ENCODE results near the gene LHCGR.

LHCGR gene

DNA sequence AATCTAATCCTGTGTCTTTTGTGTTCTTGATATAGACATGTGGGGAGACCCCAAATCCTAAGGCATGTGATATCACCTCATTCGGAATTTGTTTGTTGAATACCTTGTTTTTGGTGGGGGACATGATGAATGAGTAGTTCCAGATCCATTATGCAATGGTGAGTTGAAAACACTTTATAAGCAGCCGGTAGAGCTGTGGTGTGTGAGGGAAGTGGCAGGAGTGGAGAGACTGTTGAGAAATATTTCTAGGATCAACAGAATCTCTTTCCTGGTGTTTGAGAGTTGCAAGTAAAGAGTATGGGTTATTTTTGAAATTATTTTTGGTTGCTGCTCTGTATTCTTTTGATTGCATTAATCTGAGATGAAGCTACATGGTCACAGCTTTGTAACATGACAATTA is 34.4 kb downstream of the LHCGR start:
- H3K36me3 ChIP-seq (ENCODE audit: control insufficient read depth, insufficient read depth, low read length) = no peaks in the 10 kb centered on the region
- no peak overlapping the region for H3K4ac ChIP-seq (ENCODE audit: low read depth, low read length)
- no peak overlapping the region for H3K4me3 ChIP-seq (ENCODE audit: low read length)
- no peak overlapping the region for H3K4me2 ChIP-seq (ENCODE audit: low read length)
- no peak overlapping the region for H2AK5ac ChIP-seq (ENCODE audit: low read length)
- H3K79me1 ChIP-seq (ENCODE audit: low read length) = no peaks in the 10 kb centered on the region
- no peak overlapping the region for H3K18ac ChIP-seq (ENCODE audit: low read length)
- no peak for DNase-seq
- no peak overlapping the region for H4K5ac ChIP-seq (ENCODE audit: low read length)
- no peak overlapping the region for H3K56ac ChIP-seq (ENCODE audit: low read length)
- WGBS (ENCODE audit: extremely low coverage, insufficient coverage, low lambda C conversion rate) = no CpG with 5 or more reads among the region's 2 CpGs
- H3K27me3 ChIP-seq (ENCODE audit: insufficient read depth, low read length, poor library complexity) = no peaks in the 10 kb centered on the region
- no peak overlapping the region for H3K23ac ChIP-seq (ENCODE audit: low read length)
- H3K9ac ChIP-seq (ENCODE audit: low read length) = no peak overlapping the region
- no peak overlapping the region for H2BK5ac ChIP-seq (ENCODE audit: low read length)
- H3K4me1 ChIP-seq (ENCODE audit: control insufficient read depth, low read depth, low read length) = no peaks in the 10 kb centered on the region
- no peaks in the 10 kb centered on the region for H3K79me2 ChIP-seq (ENCODE audit: control insufficient read depth, insufficient read depth, low read length)
- no peak overlapping the region for H2BK120ac ChIP-seq (ENCODE audit: low read depth, low read length)
- H2BK15ac ChIP-seq (replicated peaks; ENCODE audit: low read depth) = no peak overlapping the region
- H3K27ac ChIP-seq (ENCODE audit: low read depth, low read length) = no peak overlapping the region
- H4K8ac ChIP-seq (ENCODE audit: low read depth, low read length) = no peak overlapping the region

DNA sequence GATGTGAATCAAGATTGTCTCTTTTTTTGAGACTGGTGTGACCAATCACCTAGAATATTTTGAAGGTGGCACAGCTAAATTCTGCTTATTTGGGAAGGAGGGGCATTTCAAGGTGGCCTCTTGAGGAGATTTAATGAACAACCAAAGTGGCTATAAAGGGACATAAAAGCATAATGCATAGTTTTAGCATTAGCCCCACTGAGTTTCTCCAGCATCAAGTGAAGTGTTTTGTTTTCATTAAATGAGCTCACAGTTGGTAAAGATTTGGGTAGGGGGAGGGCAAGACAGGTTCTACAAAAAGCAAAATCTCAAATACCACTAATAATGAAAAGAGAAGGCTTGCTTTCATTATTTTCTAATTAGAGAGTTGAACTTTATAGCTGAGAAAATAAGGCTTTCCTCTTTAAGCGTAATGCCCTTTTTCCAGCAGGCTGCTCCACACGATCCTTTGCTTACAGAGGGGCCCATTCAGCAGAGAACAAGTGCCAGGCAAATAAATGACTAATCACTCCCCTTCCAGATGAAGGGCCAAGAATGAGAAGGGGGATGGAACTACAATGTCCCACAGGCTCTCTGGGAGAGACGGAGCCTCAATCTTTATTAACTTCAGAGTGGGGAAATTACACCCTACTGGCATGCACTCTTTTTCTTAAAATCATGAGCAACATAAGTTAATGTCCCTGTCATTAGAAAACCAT is 35.9 kb downstream of the LHCGR start:
- H3K27ac ChIP-seq (ENCODE audit: low read depth, low read length) = no peak overlapping the region
- no peak overlapping the region for H4K8ac ChIP-seq (ENCODE audit: low read depth, low read length)
- H3K79me2 ChIP-seq (ENCODE audit: control insufficient read depth, insufficient read depth, low read length) = no peaks in the 10 kb centered on the region
- H3K79me1 ChIP-seq (ENCODE audit: low read length) = no peaks in the 10 kb centered on the region
- H2BK120ac ChIP-seq (ENCODE audit: low read depth, low read length) = no peak overlapping the region
- H3K23ac ChIP-seq (ENCODE audit: low read length) = no peak overlapping the region
- H3K56ac ChIP-seq (ENCODE audit: low read length) = no peak overlapping the region
- no peak overlapping the region for H4K5ac ChIP-seq (ENCODE audit: low read length)
- H3K27me3 ChIP-seq (ENCODE audit: insufficient read depth, low read length, poor library complexity) = no peaks in the 10 kb centered on the region
- H3K4me3 ChIP-seq (ENCODE audit: low read length) = no peak overlapping the region
- no peak overlapping the region for H2AK5ac ChIP-seq (ENCODE audit: low read length)
- no peak for DNase-seq
- no peak overlapping the region for H2BK15ac ChIP-seq (replicated peaks; ENCODE audit: low read depth)
- H3K18ac ChIP-seq (ENCODE audit: low read length) = no peak overlapping the region
- no peak overlapping the region for H2BK5ac ChIP-seq (ENCODE audit: low read length)
- H3K9ac ChIP-seq (ENCODE audit: low read length) = no peak overlapping the region
- WGBS (ENCODE audit: extremely low coverage, insufficient coverage, low lambda C conversion rate) = no CpG with 5 or more reads among the region's 3 CpGs
- no peak overlapping the region for H3K4me2 ChIP-seq (ENCODE audit: low read length)
- H3K36me3 ChIP-seq (ENCODE audit: control insufficient read depth, insufficient read depth, low read length) = no peaks in the 10 kb centered on the region
- H3K4ac ChIP-seq (ENCODE audit: low read depth, low read length) = no peak overlapping the region
- H3K4me1 ChIP-seq (ENCODE audit: control insufficient read depth, low read depth, low read length) = no peaks in the 10 kb centered on the region

DNA sequence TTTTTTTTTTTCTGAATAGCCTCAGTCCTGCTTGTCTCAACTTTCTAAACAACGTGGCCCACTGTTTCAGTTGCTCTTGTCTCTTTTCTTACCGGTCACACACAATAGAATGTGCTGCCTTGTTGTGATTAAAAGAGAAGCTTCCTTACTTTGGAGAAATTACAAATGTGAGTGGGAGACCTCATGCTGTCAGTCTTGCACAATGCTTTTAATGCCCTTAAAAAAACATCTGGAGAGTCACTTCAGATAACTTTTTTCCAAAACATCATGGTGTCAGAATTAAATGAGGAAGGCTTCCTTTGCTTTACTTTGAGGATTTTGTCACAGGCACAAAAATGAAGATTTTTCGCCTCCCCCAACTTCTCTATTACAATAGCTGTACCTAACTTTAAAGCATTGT is 37.7 kb downstream of the LHCGR start:
- H2AK5ac ChIP-seq (ENCODE audit: low read length) = no peak overlapping the region
- H3K23ac ChIP-seq (ENCODE audit: low read length) = no peak overlapping the region
- H2BK15ac ChIP-seq (replicated peaks; ENCODE audit: low read depth) = no peak overlapping the region
- no peak overlapping the region for H3K4me3 ChIP-seq (ENCODE audit: low read length)
- H3K4me2 ChIP-seq (ENCODE audit: low read length) = no peak overlapping the region
- no peaks in the 10 kb centered on the region for H3K79me1 ChIP-seq (ENCODE audit: low read length)
- H3K18ac ChIP-seq (ENCODE audit: low read length) = no peak overlapping the region
- no peaks in the 10 kb centered on the region for H3K79me2 ChIP-seq (ENCODE audit: control insufficient read depth, insufficient read depth, low read length)
- H4K5ac ChIP-seq (ENCODE audit: low read length) = no peak overlapping the region
- no peak overlapping the region for H2BK5ac ChIP-seq (ENCODE audit: low read length)
- no CpG with 5 or more reads among the region's 3 CpGs for WGBS (ENCODE audit: extremely low coverage, insufficient coverage, low lambda C conversion rate)
- no peaks in the 10 kb centered on the region for H3K4me1 ChIP-seq (ENCODE audit: control insufficient read depth, low read depth, low read length)
- H3K36me3 ChIP-seq (ENCODE audit: control insufficient read depth, insufficient read depth, low read length) = no peaks in the 10 kb centered on the region
- no peak overlapping the region for H3K27ac ChIP-seq (ENCODE audit: low read depth, low read length)
- no peak overlapping the region for H4K8ac ChIP-seq (ENCODE audit: low read depth, low read length)
- H2BK120ac ChIP-seq (ENCODE audit: low read depth, low read length) = no peak overlapping the region
- no peak overlapping the region for H3K9ac ChIP-seq (ENCODE audit: low read length)
- no peaks in the 10 kb centered on the region for H3K27me3 ChIP-seq (ENCODE audit: insufficient read depth, low read length, poor library complexity)
- DNase-seq = no peak
- H3K4ac ChIP-seq (ENCODE audit: low read depth, low read length) = no peak overlapping the region
- no peak overlapping the region for H3K56ac ChIP-seq (ENCODE audit: low read length)

DNA sequence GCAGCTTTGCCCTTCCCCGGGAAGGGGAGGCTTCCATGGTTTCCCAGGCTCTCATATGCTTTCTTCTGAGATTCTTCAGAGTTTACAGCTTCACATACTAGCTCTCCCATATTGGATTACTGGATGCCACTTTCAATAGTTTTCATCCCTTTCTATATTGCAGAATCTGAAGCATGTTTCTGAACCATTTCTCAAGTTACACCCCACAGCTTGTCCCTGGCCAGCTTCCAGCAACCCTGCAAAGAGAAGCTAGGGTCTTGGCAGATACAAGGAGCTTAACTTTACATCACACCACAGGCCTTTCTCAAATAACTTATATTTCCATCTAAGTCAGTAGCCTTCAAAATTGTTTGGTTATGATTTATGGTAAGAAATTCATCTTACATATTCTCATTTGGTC is 39.6 kb downstream of the LHCGR start:
- no peak for DNase-seq
- no peak overlapping the region for H3K4me2 ChIP-seq (ENCODE audit: low read length)
- H2BK120ac ChIP-seq (ENCODE audit: low read depth, low read length) = no peak overlapping the region
- no peak overlapping the region for H4K5ac ChIP-seq (ENCODE audit: low read length)
- H3K79me1 ChIP-seq (ENCODE audit: low read length) = no peaks in the 10 kb centered on the region
- H4K8ac ChIP-seq (ENCODE audit: low read depth, low read length) = no peak overlapping the region
- no peak overlapping the region for H2BK5ac ChIP-seq (ENCODE audit: low read length)
- H3K18ac ChIP-seq (ENCODE audit: low read length) = no peak overlapping the region
- H3K4ac ChIP-seq (ENCODE audit: low read depth, low read length) = no peak overlapping the region
- WGBS (ENCODE audit: extremely low coverage, insufficient coverage, low lambda C conversion rate) = no CpG with 5 or more reads among the region's 1 CpG
- H3K56ac ChIP-seq (ENCODE audit: low read length) = no peak overlapping the region
- no peaks in the 10 kb centered on the region for H3K36me3 ChIP-seq (ENCODE audit: control insufficient read depth, insufficient read depth, low read length)
- no peaks in the 10 kb centered on the region for H3K79me2 ChIP-seq (ENCODE audit: control insufficient read depth, insufficient read depth, low read length)
- no peaks in the 10 kb centered on the region for H3K27me3 ChIP-seq (ENCODE audit: insufficient read depth, low read length, poor library complexity)
- H3K4me3 ChIP-seq (ENCODE audit: low read length) = no peak overlapping the region
- no peak overlapping the region for H2AK5ac ChIP-seq (ENCODE audit: low read length)
- no peak overlapping the region for H2BK15ac ChIP-seq (replicated peaks; ENCODE audit: low read depth)
- H3K4me1 ChIP-seq (ENCODE audit: control insufficient read depth, low read depth, low read length) = no peaks in the 10 kb centered on the region
- H3K27ac ChIP-seq (ENCODE audit: low read depth, low read length) = no peak overlapping the region
- no peak overlapping the region for H3K9ac ChIP-seq (ENCODE audit: low read length)
- no peak overlapping the region for H3K23ac ChIP-seq (ENCODE audit: low read length)

DNA sequence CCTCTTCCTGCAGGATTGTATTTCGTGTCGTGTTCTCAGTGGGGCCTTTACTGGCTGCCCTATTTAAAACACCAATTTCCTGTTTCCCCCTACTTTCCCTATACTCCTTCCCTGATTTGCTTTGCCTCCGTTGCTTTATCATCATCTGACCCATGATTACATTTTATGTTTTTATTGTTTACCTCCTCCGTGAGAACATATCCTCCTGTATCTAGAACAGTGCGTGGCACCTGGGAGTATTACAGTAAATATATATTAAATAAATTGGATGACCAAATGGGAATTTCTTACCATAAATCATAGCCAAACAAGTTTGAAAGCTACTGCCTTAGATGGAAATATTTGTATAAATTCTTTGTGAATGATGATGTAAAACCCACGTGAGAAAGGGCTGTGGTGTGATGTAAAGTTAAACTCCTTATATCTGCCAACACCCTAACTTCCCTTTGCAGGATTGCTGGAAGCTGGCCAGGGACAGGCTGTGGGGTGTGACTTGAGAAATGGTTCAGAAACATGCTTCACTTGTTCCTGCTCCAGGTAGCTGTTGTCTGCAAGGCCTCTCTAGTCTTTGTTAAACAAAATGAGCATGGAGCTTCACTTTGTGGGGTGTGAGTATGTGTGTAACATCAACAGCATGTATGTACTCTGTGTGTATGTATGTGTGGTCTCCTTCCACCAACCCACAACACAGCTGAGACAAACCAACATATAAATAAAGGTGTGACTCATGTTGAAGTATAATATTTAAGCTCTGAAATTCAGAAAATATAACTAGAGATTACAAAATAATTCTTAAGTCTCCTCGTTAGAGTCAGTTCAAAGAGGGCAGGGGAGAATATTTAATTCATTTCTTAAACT is 40.3 kb downstream of the LHCGR start:
- Histone ChIP-seq H3K4ac (ENCODE audit: low read depth, low read length) (no peak overlapping the region), H3K23ac (ENCODE audit: low read length) (no peak overlapping the region), H2AK5ac (ENCODE audit: low read length) (no peak overlapping the region), H3K4me3 (ENCODE audit: low read length) (no peak overlapping the region), H3K56ac (ENCODE audit: low read length) (no peak overlapping the region), H3K36me3 (ENCODE audit: control insufficient read depth, insufficient read depth, low read length) (no peaks in the 10 kb centered on the region), H2BK15ac (replicated peaks; ENCODE audit: low read depth) (no peak overlapping the region), H3K79me1 (ENCODE audit: low read length) (no peaks in the 10 kb centered on the region), H4K8ac (ENCODE audit: low read depth, low read length) (no peak overlapping the region), H4K5ac (ENCODE audit: low read length) (no peak overlapping the region), H3K79me2 (ENCODE audit: control insufficient read depth, insufficient read depth, low read length) (no peaks in the 10 kb centered on the region), H3K27ac (ENCODE audit: low read depth, low read length) (no peak overlapping the region), H3K9ac (ENCODE audit: low read length) (no peak overlapping the region), H3K4me2 (ENCODE audit: low read length) (no peak overlapping the region), H3K4me1 (ENCODE audit: control insufficient read depth, low read depth, low read length) (no peaks in the 10 kb centered on the region), H2BK5ac (ENCODE audit: low read length) (no peak overlapping the region), H3K18ac (ENCODE audit: low read length) (no peak overlapping the region), H2BK120ac (ENCODE audit: low read depth, low read length) (no peak overlapping the region), H3K27me3 (ENCODE audit: insufficient read depth, low read length, poor library complexity) (no peaks in the 10 kb centered on the region)
- WGBS (ENCODE audit: extremely low coverage, insufficient coverage, low lambda C conversion rate) = no CpG with 5 or more reads among the region's 7 CpGs
- DNase-seq = no peak
